ENCODE measurements around the gene FAM3C.
"Not testable (repeated sequence)": the region's sequence is repeated elsewhere in the genome, so short reads cannot be mapped to it uniquely, and the experiment has no call there.

Gene FAM3C

DNA sequence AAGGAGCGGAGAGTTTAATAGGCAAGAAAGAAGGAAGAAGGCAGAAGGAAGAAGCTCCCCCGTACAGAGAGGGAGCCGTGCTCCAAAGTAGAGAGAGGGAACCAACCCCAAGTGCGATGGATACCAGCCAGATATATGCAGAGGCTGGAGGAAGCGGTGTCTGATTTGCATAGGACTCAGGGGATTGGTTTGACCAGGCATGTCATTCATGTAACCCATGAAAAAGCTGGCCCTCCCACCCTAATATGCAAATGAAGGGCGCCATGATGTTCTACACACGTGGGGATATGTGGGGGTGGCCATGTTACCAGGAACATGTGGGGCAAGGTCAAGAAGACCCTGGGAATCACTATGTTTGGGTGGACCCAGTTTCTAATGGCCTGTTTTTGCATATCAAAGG, 40.6 kb upstream of the FAM3C start:
- H3K36me3 ChIP-seq = no peaks in the 10 kb centered on the region
- TF ChIP-seq, protein P1, sequence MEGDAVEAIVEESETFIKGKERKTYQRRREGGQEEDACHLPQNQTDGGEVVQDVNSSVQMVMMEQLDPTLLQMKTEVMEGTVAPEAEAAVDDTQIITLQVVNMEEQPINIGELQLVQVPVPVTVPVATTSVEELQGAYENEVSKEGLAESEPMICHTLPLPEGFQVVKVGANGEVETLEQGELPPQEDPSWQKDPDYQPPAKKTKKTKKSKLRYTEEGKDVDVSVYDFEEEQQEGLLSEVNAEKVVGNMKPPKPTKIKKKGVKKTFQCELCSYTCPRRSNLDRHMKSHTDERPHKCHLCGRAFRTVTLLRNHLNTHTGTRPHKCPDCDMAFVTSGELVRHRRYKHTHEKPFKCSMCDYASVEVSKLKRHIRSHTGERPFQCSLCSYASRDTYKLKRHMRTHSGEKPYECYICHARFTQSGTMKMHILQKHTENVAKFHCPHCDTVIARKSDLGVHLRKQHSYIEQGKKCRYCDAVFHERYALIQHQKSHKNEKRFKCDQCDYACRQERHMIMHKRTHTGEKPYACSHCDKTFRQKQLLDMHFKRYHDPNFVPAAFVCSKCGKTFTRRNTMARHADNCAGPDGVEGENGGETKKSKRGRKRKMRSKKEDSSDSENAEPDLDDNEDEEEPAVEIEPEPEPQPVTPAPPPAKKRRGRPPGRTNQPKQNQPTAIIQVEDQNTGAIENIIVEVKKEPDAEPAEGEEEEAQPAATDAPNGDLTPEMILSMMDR (IDR thresholded peaks at IDR 0.05; ENCODE audit: low read depth, low read length) = no peak
- no peak for DNase-seq

DNA sequence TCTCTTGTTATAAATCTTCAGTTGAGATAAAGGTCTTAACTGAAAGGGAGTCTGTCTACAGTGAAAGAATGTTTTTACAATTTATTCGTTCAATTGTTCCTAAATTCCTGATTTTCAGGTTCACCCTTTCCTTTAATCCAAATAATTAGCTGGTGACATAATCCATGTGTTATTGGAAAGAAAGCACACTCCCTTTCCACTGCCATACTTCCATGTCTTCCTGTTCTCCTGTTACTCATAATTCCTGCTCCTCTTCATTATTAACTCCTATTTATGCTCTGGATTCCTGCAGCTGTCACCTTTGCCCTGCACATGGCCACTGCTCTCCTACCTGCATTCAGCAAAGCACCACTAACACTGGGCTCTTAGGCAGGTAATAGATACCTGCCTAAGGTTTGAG, 40.0 kb upstream of the FAM3C start:
- no peak overlapping the region for H3K27ac ChIP-seq
- no peak for DNase-seq
- TF ChIP-seq, protein P1 (IDR thresholded peaks at IDR 0.05; ENCODE audit: low read depth, low read length) = no peak
- no peak overlapping the region for H3K4me3 ChIP-seq (ENCODE audit: low read depth, low read length)
- H3K9me3 ChIP-seq (ENCODE audit: severe bottlenecking) = peaks cover 2% of the 10 kb centered on the region
- H3K36me3 ChIP-seq = no peaks in the 10 kb centered on the region
- H3K27me3 ChIP-seq (ENCODE audit: insufficient read depth, low read depth, severe bottlenecking) = no peaks in the 10 kb centered on the region

More for the DNA sequence above, 40.6 kb upstream of the FAM3C start:
- peaks cover 2% of the 10 kb centered on the region for H3K9me3 ChIP-seq (ENCODE audit: severe bottlenecking)
- H3K4me3 ChIP-seq (ENCODE audit: low read depth, low read length) = no peak overlapping the region
- H3K27me3 ChIP-seq (ENCODE audit: insufficient read depth, low read depth, severe bottlenecking) = no peaks in the 10 kb centered on the region
- no peak overlapping the region for H3K27ac ChIP-seq

DNA sequence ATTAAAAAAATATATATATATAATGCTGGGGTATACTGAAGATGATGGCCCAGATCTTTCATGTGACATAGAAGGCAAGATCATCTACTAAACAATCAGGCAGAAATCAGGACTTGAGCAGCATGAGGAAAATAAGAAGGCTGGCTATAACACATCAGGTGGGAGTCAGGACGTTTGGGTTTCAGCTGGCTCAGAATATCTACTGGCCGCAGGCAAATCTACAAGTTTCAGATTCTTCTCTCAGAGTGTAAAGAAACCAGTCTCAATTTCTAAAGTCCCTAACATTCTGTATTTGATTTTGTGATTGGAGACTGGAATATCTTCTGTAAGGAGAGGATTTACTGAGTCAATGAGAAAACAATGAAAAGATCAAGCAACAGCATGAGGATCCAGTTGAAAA, 37.7 kb upstream of the FAM3C start:
- H3K4me3 ChIP-seq (ENCODE audit: low read depth, low read length) = no peak overlapping the region
- H3K36me3 ChIP-seq = no peaks in the 10 kb centered on the region
- DNase-seq = no peak
- TF ChIP-seq, protein P1 (IDR thresholded peaks at IDR 0.05; ENCODE audit: low read depth, low read length) = no peak
- H3K27ac ChIP-seq = no peak overlapping the region
- no peaks in the 10 kb centered on the region for H3K27me3 ChIP-seq (ENCODE audit: insufficient read depth, low read depth, severe bottlenecking)
- H3K9me3 ChIP-seq (ENCODE audit: severe bottlenecking) = no peaks in the 10 kb centered on the region

DNA sequence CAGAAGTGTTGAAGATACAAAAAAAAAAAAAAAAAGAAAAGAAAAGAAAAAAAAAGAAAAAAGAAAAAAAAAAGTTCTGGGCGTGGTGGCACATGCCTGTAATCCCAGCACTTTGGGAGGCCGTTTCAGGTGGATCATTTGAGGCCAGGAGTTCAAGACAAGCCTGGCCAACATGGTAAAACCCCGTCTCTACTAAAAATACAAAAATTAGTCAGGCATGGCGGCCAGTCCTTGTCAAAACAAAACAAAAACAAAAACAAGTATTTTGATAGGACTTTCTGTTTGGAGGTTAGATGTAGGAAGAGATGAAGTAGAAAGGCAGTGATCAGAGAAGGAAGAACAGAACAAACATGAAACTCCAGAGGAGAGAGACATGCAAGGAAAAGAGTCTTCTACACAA, 36.4 kb upstream of the FAM3C start:
- not testable (repeated sequence) for H3K27me3 ChIP-seq (ENCODE audit: insufficient read depth, low read depth, severe bottlenecking); DNase-seq; H3K4me3 ChIP-seq (ENCODE audit: low read depth, low read length); H3K36me3 ChIP-seq; H3K9me3 ChIP-seq (ENCODE audit: severe bottlenecking); H3K27ac ChIP-seq

DNA sequence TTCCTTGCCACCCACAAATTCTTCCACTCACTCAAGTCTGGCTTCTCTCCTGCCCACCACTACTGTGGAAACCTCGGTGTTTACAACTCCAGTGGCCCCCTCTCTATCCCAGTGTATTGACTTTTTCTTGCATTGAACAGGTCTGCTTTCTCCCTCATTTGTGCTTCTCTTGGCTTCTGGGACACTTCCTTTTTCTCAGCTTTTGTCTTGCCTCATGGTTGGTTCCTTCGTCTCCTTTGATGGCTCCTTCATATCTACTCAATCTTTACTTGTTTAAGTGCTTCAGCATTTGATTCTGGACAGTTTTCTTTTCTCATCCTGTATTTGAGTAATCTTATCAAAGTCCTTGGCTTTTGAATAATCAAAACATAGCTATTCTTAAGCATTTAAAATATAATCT, 35.9 kb upstream of the FAM3C start:
- Histone ChIP-seq H3K4me3 (ENCODE audit: low read depth, low read length) (no peak overlapping the region), H3K27ac (no peak overlapping the region)

DNA sequence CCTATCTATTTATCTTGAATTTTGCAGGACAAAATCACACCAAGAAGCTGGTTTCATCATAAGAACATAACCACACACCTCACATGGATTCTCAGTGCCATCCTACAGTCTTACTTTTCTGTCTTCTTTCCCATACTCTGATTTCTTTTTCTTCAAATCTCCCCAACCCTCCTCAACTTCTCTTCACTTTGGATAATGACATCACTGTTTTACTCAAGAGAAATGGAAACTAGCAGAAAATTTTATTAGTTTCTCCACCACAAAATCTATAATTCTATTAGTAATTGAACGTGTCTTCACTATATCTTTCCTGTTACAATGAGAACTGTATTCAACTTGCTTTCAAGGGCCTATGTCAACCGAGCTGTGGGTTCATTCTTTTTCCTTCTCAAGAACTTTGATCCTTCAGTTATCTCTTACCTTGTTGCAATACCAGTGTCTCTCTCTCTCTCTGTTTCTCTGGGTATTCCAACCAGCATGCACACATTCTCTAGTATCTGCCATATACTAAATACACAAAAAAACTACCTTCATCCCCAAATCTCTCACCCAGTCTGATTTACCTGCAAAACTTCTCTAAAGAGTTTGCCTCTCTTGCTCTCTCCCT, 35.4 kb upstream of the FAM3C start:
- H3K9me3 ChIP-seq (ENCODE audit: severe bottlenecking) = no peaks in the 10 kb centered on the region
- no peak for DNase-seq
- H3K36me3 ChIP-seq = no peaks in the 10 kb centered on the region
- H3K27me3 ChIP-seq (ENCODE audit: insufficient read depth, low read depth, severe bottlenecking) = no peaks in the 10 kb centered on the region
- H3K27ac ChIP-seq = no peak overlapping the region
- H3K4me3 ChIP-seq (ENCODE audit: low read depth, low read length) = no peak overlapping the region
- TF ChIP-seq, protein P1 (IDR thresholded peaks at IDR 0.05; ENCODE audit: low read depth, low read length) = no peak

More for the DNA sequence above, 35.9 kb upstream of the FAM3C start:
- TF ChIP-seq, protein P1 (IDR thresholded peaks at IDR 0.05; ENCODE audit: low read depth, low read length) = no peak
- no peak for DNase-seq
- Histone ChIP-seq H3K9me3 (ENCODE audit: severe bottlenecking) (no peaks in the 10 kb centered on the region), H3K27me3 (ENCODE audit: insufficient read depth, low read depth, severe bottlenecking) (no peaks in the 10 kb centered on the region), H3K36me3 (no peaks in the 10 kb centered on the region)
